ENCODE results near the gene ADAM19.

The ADAM19 gene

GRCh38 chr5:157603333-157604190 is 28.0 kb upstream of the ADAM19 start:
- no peak overlapping the region for H3K9ac ChIP-seq (ENCODE audit: low read depth, low read length)
- no peaks in the 10 kb centered on the region for H3K4me1 ChIP-seq (ENCODE audit: insufficient read depth, low read length)
- no peaks in the 10 kb centered on the region for H3K36me3 ChIP-seq (ENCODE audit: insufficient read depth, low read length)
- no peaks in the 10 kb centered on the region for H3K9me3 ChIP-seq (ENCODE audit: control insufficient read depth, insufficient read depth, low read length)

GRCh38 chr5:157602505-157602904 is 26.9 kb upstream of the ADAM19 start:
- Histone ChIP-seq H3K9me3 (ENCODE audit: control insufficient read depth, insufficient read depth, low read length) (no peaks in the 10 kb centered on the region), H3K4me1 (ENCODE audit: insufficient read depth, low read length) (no peaks in the 10 kb centered on the region), H3K36me3 (ENCODE audit: insufficient read depth, low read length) (no peaks in the 10 kb centered on the region), H3K9ac (ENCODE audit: low read depth, low read length) (no peak overlapping the region)

- Histone ChIP-seq H3K36me3 (ENCODE audit: insufficient read depth, low read length) (no peaks in the 10 kb centered on the region), H3K9ac (ENCODE audit: low read depth, low read length) (no peak overlapping the region), H3K4me1 (ENCODE audit: insufficient read depth, low read length) (no peaks in the 10 kb centered on the region), H3K9me3 (ENCODE audit: control insufficient read depth, insufficient read depth, low read length) (no peaks in the 10 kb centered on the region)
Observed at GRCh38 chr5:157600252-157600651, 24.7 kb upstream of the ADAM19 start.

GRCh38 chr5:157599565-157599964 is 24.0 kb upstream of the ADAM19 start:
- H3K36me3 ChIP-seq (ENCODE audit: insufficient read depth, low read length) = no peaks in the 10 kb centered on the region
- H3K9me3 ChIP-seq (ENCODE audit: control insufficient read depth, insufficient read depth, low read length) = no peaks in the 10 kb centered on the region
- H3K4me1 ChIP-seq (ENCODE audit: insufficient read depth, low read length) = no peaks in the 10 kb centered on the region
- H3K9ac ChIP-seq (ENCODE audit: low read depth, low read length) = no peak overlapping the region

- H3K4me1 ChIP-seq (ENCODE audit: insufficient read depth, low read length) = no peaks in the 10 kb centered on the region
- no peaks in the 10 kb centered on the region for H3K36me3 ChIP-seq (ENCODE audit: insufficient read depth, low read length)
- H3K9ac ChIP-seq (ENCODE audit: low read depth, low read length) = no peak overlapping the region
- H3K9me3 ChIP-seq (ENCODE audit: control insufficient read depth, insufficient read depth, low read length) = no peaks in the 10 kb centered on the region
Observed at GRCh38 chr5:157598350-157598936, 22.9 kb upstream of the ADAM19 start.

- Histone ChIP-seq H3K9me3 (ENCODE audit: control insufficient read depth, insufficient read depth, low read length) (no peaks in the 10 kb centered on the region), H3K36me3 (ENCODE audit: insufficient read depth, low read length) (no peaks in the 10 kb centered on the region), H3K4me1 (ENCODE audit: insufficient read depth, low read length) (no peaks in the 10 kb centered on the region), H3K9ac (ENCODE audit: low read depth, low read length) (no peak overlapping the region)
Observed at GRCh38 chr5:157597277-157597676, 21.7 kb upstream of the ADAM19 start.

GRCh38 chr5:157596487-157596886 is 20.9 kb upstream of the ADAM19 start:
- Histone ChIP-seq H3K9me3 (ENCODE audit: control insufficient read depth, insufficient read depth, low read length) (no peaks in the 10 kb centered on the region), H3K9ac (ENCODE audit: low read depth, low read length) (no peak overlapping the region), H3K36me3 (ENCODE audit: insufficient read depth, low read length) (no peaks in the 10 kb centered on the region), H3K4me1 (ENCODE audit: insufficient read depth, low read length) (no peaks in the 10 kb centered on the region)

GRCh38 chr5:157594675-157595459 is 19.3 kb upstream of the ADAM19 start:
- Histone ChIP-seq H3K9ac (ENCODE audit: low read depth, low read length) (no peak overlapping the region), H3K9me3 (ENCODE audit: control insufficient read depth, insufficient read depth, low read length) (no peaks in the 10 kb centered on the region), H3K4me1 (ENCODE audit: insufficient read depth, low read length) (no peaks in the 10 kb centered on the region), H3K36me3 (ENCODE audit: insufficient read depth, low read length) (no peaks in the 10 kb centered on the region)

- Histone ChIP-seq H3K9me3 (ENCODE audit: control insufficient read depth, insufficient read depth, low read length) (no peaks in the 10 kb centered on the region), H3K9ac (ENCODE audit: low read depth, low read length) (no peak overlapping the region), H3K4me1 (ENCODE audit: insufficient read depth, low read length) (no peaks in the 10 kb centered on the region), H3K36me3 (ENCODE audit: insufficient read depth, low read length) (no peaks in the 10 kb centered on the region)
Observed at GRCh38 chr5:157594257-157594656, 18.7 kb upstream of the ADAM19 start.

- Histone ChIP-seq H3K36me3 (ENCODE audit: insufficient read depth, low read length) (no peaks in the 10 kb centered on the region), H3K9ac (ENCODE audit: low read depth, low read length) (no peak overlapping the region), H3K4me1 (ENCODE audit: insufficient read depth, low read length) (no peaks in the 10 kb centered on the region)
Observed at GRCh38 chr5:157593052-157593757, 17.6 kb upstream of the ADAM19 start.

GRCh38 chr5:157592594-157592993 is 17.0 kb upstream of the ADAM19 start:
- Histone ChIP-seq H3K36me3 (ENCODE audit: insufficient read depth, low read length) (no peaks in the 10 kb centered on the region), H3K4me1 (ENCODE audit: insufficient read depth, low read length) (no peaks in the 10 kb centered on the region), H3K9me3 (ENCODE audit: control insufficient read depth, insufficient read depth, low read length) (no peaks in the 10 kb centered on the region), H3K9ac (ENCODE audit: low read depth, low read length) (no peak overlapping the region)

More at GRCh38 chr5:157593052-157593757, 17.6 kb upstream of the ADAM19 start:
- no peaks in the 10 kb centered on the region for H3K9me3 ChIP-seq (ENCODE audit: control insufficient read depth, insufficient read depth, low read length)

GRCh38 chr5:157590478-157590877 is 14.9 kb upstream of the ADAM19 start:
- H3K36me3 ChIP-seq (ENCODE audit: insufficient read depth, low read length) = no peaks in the 10 kb centered on the region
- H3K9me3 ChIP-seq (ENCODE audit: control insufficient read depth, insufficient read depth, low read length) = no peaks in the 10 kb centered on the region
- H3K4me1 ChIP-seq (ENCODE audit: insufficient read depth, low read length) = no peaks in the 10 kb centered on the region
- no peak overlapping the region for H3K9ac ChIP-seq (ENCODE audit: low read depth, low read length)

GRCh38 chr5:157584628-157585027 is 9.1 kb upstream of the ADAM19 start:
- no peak overlapping the region for H3K9ac ChIP-seq (ENCODE audit: low read depth, low read length)
- H3K4me1 ChIP-seq (ENCODE audit: insufficient read depth, low read length) = no peaks in the 10 kb centered on the region
- H3K9me3 ChIP-seq (ENCODE audit: control insufficient read depth, insufficient read depth, low read length) = no peaks in the 10 kb centered on the region
- no peaks in the 10 kb centered on the region for H3K36me3 ChIP-seq (ENCODE audit: insufficient read depth, low read length)

Measured in ES-I3 (cell line).